Ovary (tissue), 9 donors: ENCODE measurements around the gene UTS2R. TPM values are rescaled to one million over a fixed set of nuclear protein-coding genes. Genes with fewer than 3 reads are reported as not detected.
A peak's percentile ranks its signal among the peaks of the same experiment; 100 is the strongest.

Source experiments
- DNase-seq, 5 donors: peaks; one replicate each; pipeline ENCODE4 v3.0.0-alpha.2; 2019 to 2020
- H3K27ac ChIP-seq, 2 donors: fragments of 200-600 bp; one replicate each; pipeline versions ENCODE4 v1.5.1 to v1.8.0; 2019 to 2022
- H3K27me3 ChIP-seq: fragments of 200-600 bp; one replicate; pipeline ENCODE4 v1.8.0; 2022
- H3K36me3 ChIP-seq: fragments of 200-600 bp; sonication (generic); one replicate; pipeline ENCODE4 v1.5.1; 2019
- H3K4me1 ChIP-seq: one replicate; pipeline ENCODE4 v1.8.1; 2013; ENCODE audit warnings: mild to moderate bottlenecking, moderate library complexity; ENCODE audit not compliant: insufficient read depth
- H3K4me3 ChIP-seq: fragments of 200-600 bp; sonication (generic); one replicate; pipeline ENCODE4 v1.5.1; 2017
- H3K9me3 ChIP-seq, 2 donors: fragments of 200-600 bp in 1 of 2; sonication (generic) in 1 of 2; one replicate each; pipeline versions ENCODE4 v1.5.1 to v1.8.1; 2013 to 2019; ENCODE audit warnings: mild to moderate bottlenecking in 1 of 2, moderate library complexity in 1 of 2
- CTCF ChIP-seq, 3 donors: fragments of 450-650 bp in 2 of 3; fragments of 200-600 bp in 1 of 3; IDR thresholded peaks; one replicate each; pipeline versions ENCODE4 v1.5.1 to v1.8.0; 2016 to 2022; ENCODE audit warnings: antibody characterized with exemption in 3 of 3, mild to moderate bottlenecking in 1 of 3
- EP300 ChIP-seq: sonication (generic); formaldehyde crosslinking; IDR thresholded peaks from one replicate; pipeline ENCODE4 v1.6.1; 2017; ENCODE audit warnings: antibody characterized with exemption
- POLR2A ChIP-seq: fragments of 450-650 bp; IDR thresholded peaks from one replicate; pipeline ENCODE4 v1.6.1; 2017; ENCODE audit warnings: antibody characterized with exemption, mild to moderate bottlenecking, moderate library complexity
- WGBS, 3 donors: extraction: QIAGEN DNeasy Blood & Tissue Kit in 1 of 3; methylation state at CpG; one replicate each; pipeline versions ENCODE4 v1.1.5 to v1.1.7; 2013 to 2017; 5-methylcytosine and 5-hydroxymethylcytosine counted together
- intact Hi-C, 4 donors: fragments of 100-400 bp; cut with DNase I; formaldehyde crosslinking; loops; one replicate each; pipeline versions ENCODE4 v1.11.0 to v1.15.1; 2022 to 2023
- polyA plus RNA-seq, 2 donors: library from polyadenylated mRNA; stranded (reverse); fragments of 200-250 nt in 1 of 2; fragments of 350-450 nt in 1 of 2; fragmentation: Illumina TruSeq in 1 of 2; extraction: RNeasy Lipid Tissue Mini Kit (QIAGEN cat#74804) in 1 of 2; gene quantifications; one replicate each; pipeline ENCODE4 v1.2.3, GENCODE V29; 2013 to 2014
- total RNA-seq, 7 donors: library from RNA; depleted of rRNA in 2 of 7; stranded (reverse); fragments of >200 nt in 2 of 7; fragmentation: NEBNext Ultra II Directional in 3 of 7; extraction: Animal tissue kit (Norgen Biotek cat#: 25700) in 3 of 7; gene quantifications; one replicate each; pipeline versions ENCODE4 v1.1.0 to v1.2.4, GENCODE V29; 2016 to 2023
- donor health status: DM: no; HTN: no; CAD: no; lungs with moderate emphysema.
- donor health status: DM: no; HTN: no; CAD: no.
- donor health status: Bipolar disorder and iron deficiency.
- donor health status: DM: yes; HTN: yes; CAD: no.
- donor health status: DM: no; HTN: no; CAD: no.
- donor health status: DM: yes; HTN: yes; CAD: no.

The UTS2R gene
- total and polyA plus RNA-seq, 9 donors, result not detected

DNA sequence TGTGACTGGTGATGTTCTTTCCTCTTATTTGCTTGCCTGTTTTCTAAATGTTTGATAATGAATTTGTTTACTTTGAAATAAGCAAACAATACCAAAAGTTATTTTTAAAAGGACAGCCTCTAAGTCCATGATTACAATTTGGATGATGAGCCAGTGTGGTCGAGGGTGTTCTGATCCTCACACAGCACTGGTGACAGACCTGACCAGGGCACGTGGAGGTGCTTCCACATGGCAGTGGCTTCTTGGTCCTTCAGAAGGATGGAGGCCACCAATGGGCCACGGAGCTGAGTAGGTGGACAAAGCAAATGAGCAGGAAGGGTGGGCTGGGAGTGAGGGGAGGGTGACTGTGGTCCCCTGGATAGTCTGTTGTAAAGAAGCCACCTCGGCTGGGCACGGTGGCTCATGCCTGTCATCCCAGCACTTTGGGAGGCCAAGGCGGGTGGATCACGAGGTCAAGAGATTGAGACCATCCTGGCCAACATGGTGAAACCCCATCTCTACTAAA, 16.7 kb upstream of the UTS2R start:
- TF ChIP-seq POLR2A, result no peak
- no peak for TF ChIP-seq CTCF (IDR thresholded peaks at IDR 0.05)
- no peak for TF ChIP-seq EP300
- Histone ChIP-seq H3K36me3 (no peaks in the 10 kb centered on the region), H3K4me1 (no peaks in the 10 kb centered on the region), H3K27me3 (no peaks in the 10 kb centered on the region), H3K27ac (no peak overlapping the region), H3K4me3 (no peak overlapping the region), H3K9me3 (no peaks in the 10 kb centered on the region)
- intact Hi-C loops, result loop anchor here (5.0 to 10.0 kb wide), 7 partner anchors 60 to 420 kb away; partner anchors contain the start of genes HEXD (in 2 of the 4) and OGFOD3 (in 2 of the 4)
- 77 to 83% (median 81%) methylated on average over 7 of the region's 7 CpGs for WGBS, 3 donors
- no peak for DNase-seq

GRCh38 chr17:82355770-82356427, 15.7 kb upstream of the UTS2R start:
- H3K27me3 ChIP-seq, result no peaks in the 10 kb centered on the region
- DNase-seq, result peak in 1 of 5 donors; percentile 14
- intact Hi-C loops, result loop anchor here in 3 of 4 donors (10.0 kb wide), 4 partner anchors 59 to 419 kb away; partner anchors contain the start of genes HEXD (in 1 of the 3) and OGFOD3 (in 1 of the 3)
- WGBS, 3 donors, result 43 to 58% (median 46%) methylated on average over 11 of the region's 11 CpGs
- no peaks in the 10 kb centered on the region for H3K9me3 ChIP-seq
- H3K4me3 ChIP-seq, result no peak overlapping the region
- no peaks in the 10 kb centered on the region for H3K36me3 ChIP-seq
- H3K4me1 ChIP-seq, result no peaks in the 10 kb centered on the region
- TF ChIP-seq EP300, result no peak
- TF ChIP-seq POLR2A, result no peak
- no peak for TF ChIP-seq CTCF (IDR thresholded peaks at IDR 0.05)
- no peak overlapping the region for H3K27ac ChIP-seq

DNA sequence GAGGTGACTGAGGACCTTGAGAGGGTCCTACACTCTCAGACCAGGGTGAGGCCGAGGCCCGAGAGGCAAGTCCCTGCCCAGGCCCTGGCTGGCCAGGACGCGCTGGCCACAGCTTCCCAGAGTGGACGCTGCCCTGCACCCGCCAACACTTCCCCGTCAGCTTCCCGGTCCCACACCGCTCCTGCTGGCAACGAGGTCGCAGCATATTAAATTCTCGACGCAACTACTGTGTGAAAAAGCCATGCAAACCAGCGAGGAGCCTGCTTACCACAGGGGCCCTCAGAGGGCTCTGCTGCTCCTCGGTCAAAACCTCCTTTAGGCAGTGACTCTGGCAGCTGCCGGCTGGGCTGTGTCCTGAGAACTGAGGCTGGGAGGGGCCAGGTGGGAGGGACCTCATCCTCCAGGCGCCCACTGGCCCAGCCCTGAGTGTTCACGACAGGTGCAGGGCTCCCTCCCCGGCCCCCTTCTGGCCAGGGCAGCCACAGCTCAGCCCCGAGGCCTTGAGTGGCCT, 14.7 kb upstream of the UTS2R start:
- 46 to 62% (median 50%) methylated on average over 19 to 20 of the region's 20 CpGs for WGBS, 3 donors
- H3K4me3 ChIP-seq, result no peak overlapping the region
- DNase-seq, result no peak
- H3K36me3 ChIP-seq, result no peaks in the 10 kb centered on the region
- H3K9me3 ChIP-seq, result no peaks in the 10 kb centered on the region
- TF ChIP-seq CTCF (IDR thresholded peaks at IDR 0.05), result no peak
- TF ChIP-seq POLR2A, result no peak
- TF ChIP-seq EP300, result no peak
- H3K27me3 ChIP-seq, result no peaks in the 10 kb centered on the region
- intact Hi-C loops, result loop anchor here in 3 of 4 donors (10.0 kb wide), 4 partner anchors 58 to 418 kb away; partner anchors contain the start of genes HEXD (in 1 of the 3) and OGFOD3 (in 1 of the 3)
- no peak overlapping the region for H3K27ac ChIP-seq
- H3K4me1 ChIP-seq, result no peaks in the 10 kb centered on the region

GRCh38 chr17:82357394-82357793, 14.2 kb upstream of the UTS2R start:
- no peaks in the 10 kb centered on the region for H3K4me1 ChIP-seq
- no peak for DNase-seq
- H3K9me3 ChIP-seq, result no peaks in the 10 kb centered on the region
- H3K27ac ChIP-seq, result no peak overlapping the region
- WGBS, 3 donors, result 63 to 75% (median 69%) methylated on average over 1 to 2 of the region's 2 CpGs
- H3K4me3 ChIP-seq, result no peak overlapping the region
- no peaks in the 10 kb centered on the region for H3K27me3 ChIP-seq
- intact Hi-C loops, result loop anchor here in 3 of 4 donors (10.0 kb wide), 4 partner anchors 57 to 417 kb away; partner anchors contain the start of genes HEXD (in 1 of the 3) and OGFOD3 (in 1 of the 3)
- no peak for TF ChIP-seq CTCF (IDR thresholded peaks at IDR 0.05)
- no peak for TF ChIP-seq POLR2A
- TF ChIP-seq EP300, result no peak
- no peaks in the 10 kb centered on the region for H3K36me3 ChIP-seq
